GM19463 (cell line): Measurements from ENCODE around the gene C4orf54.

ENCODE experiments used
- ATAC-seq: cut with Tn5 transposase; IDR thresholded peaks from one replicate; pipeline ENCODE4 v1.9.1; 2021; ENCODE audit warnings: mild to moderate bottlenecking, moderate library complexity; ENCODE audit not compliant: unreplicated experiment

Gene C4orf54

DNA sequence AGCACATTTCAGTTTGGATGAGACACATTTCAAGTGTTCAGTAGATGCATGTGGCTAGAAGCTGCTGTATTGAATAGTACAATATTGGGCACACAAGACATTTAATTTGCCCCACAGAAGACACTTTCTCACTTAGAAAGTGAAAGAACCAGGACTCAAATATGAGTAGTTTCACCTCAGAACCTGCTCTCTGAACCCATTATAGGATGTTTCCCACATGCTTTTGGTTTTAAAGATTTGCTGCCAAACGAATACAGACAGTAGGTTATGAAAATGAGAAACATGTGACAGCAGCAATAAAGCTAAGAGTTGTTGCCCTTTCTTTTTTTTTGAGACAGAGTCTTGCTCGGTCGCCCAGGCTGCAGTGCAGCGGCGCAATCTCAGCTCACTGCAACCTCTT lies 32.3 kb downstream of the C4orf54 start:
- ATAC-seq: peak; percentile 70

DNA sequence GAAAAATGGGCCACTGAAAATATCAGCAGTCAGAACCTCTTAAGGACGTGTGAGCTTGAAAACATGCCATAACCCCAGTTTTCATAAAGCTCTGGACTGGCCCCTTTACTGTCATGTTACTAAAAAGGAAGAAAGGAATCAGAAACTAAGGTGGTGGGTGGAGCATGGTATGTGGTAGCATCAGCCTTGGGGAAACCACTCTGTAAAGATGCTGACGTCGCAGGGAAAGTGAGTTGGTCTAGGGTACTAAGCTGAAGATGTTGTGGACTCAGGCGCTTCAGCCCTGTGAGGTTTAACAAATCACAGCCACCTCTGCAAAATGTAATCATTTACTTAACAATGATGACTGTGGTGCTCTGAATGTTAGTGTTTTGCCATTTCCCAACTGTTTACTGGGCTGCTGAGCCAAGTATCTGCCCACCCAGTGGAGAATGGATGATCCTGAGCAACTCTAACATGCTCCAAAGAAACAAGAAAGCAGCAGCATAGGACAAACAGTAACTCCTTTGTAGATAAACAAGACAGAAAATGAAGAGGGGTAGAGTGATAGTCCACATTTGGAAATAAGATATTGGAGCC lies 33.4 kb downstream of the C4orf54 start:
- peak; percentile 49 for ATAC-seq

DNA sequence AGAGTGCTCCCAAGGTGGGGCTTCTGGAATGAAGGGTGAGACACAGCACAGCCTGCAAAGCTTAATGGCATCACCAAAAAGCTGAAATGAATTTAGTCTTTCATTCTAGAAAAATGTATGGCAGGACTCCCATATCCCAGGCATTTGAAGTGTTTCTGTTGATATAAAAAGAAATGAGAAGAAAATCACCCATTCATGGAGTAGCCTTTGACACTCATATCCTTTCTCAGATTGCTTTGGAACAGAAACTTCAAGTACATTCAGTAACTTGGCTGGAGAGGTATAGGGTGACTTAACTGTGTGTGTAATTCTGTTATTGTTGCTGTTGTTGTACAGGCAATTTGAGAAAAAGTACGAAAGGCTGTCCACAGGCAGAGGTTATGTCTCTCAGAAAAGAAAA lies 35.3 kb downstream of the C4orf54 start:
- ATAC-seq: no peak

DNA sequence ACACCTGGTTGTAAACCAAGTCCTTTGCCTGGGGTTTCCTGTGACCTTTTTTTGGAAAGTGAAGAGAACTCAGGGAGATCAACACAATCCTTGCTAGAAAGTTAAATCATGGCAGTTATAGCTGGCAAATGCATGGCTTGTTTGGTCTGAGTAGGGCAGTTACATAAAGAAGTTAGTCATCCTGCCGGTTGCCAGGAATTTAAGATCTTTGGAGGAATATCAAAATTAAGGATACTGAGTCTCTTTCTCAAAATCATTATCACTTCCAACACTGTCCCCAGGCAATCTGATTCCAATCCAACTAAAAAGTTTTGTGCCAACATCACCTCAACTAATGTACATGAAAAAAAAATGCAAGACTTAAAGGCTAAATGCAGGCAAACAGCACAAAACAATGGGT lies 40.3 kb downstream of the C4orf54 start:
- no peak for ATAC-seq

DNA sequence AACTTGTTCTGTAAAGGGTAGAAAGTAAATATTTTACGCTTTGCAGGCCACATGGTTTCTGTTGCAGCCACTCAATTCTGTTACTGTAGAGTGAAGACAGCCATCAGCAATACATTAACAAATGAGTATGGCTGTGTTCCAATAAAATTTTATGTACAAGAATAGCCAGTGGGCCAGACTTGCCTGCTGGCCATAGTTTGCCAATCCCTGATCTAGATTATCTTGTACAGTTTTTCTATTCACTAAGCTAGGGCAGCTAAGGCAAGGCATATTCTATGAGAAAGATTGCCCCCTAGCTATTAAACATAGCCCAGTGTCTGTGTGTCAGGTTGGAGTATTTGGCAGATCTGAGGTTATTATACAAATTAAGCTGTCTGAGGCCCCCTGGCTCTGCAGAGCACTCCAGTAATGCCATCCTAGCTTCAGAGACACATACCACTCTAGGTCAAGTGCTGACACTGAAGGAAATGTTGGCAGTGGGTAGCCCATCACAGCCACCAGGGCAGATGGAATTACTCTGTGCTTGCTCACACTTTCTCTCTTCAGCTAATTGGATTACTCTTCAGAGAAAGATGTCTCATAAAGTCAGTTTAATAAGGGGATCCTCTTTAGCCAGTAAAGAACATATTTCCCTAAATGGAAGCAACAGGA lies 42.3 kb downstream of the C4orf54 start:
- ATAC-seq: no peak

DNA sequence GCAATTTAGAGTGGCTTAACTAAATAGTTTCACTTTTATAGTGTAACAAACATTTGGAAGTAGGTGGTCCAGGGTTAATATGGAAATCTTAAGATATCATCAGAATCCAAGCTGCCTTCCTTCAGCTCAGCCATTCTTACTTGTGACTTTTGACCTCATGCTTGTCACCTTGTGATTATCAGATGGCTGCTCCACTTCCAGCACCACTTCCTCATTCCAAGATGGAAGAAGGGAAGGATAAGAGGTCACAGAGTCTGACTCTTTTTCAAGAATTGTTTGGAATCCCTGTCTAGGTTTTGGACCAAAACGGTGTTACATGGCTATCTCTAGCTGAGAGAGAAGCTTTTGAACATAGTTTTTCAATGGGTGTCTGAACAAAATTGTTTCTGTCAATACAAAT lies 43.1 kb downstream of the C4orf54 start:
- ATAC-seq: no peak

DNA sequence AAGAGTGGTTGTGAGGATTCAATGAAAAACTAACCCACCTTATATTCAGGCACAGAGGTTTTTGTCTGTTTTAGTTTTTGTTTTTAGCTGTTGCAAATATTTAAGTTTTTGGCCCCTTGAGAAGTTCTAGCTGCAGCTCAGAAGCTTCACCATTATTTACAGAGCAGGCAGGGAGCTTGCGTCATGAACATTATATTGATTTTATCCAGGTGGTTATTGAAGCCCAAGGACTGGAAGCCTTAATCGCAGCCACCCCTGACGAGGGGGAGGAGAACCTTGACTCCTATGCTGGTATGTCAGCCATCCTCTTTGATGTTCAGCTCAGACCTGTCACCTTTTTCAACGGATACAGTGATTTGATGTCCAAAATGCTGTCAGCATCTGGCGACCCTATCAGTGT lies 44.9 kb downstream of the C4orf54 start:
- no peak for ATAC-seq

DNA sequence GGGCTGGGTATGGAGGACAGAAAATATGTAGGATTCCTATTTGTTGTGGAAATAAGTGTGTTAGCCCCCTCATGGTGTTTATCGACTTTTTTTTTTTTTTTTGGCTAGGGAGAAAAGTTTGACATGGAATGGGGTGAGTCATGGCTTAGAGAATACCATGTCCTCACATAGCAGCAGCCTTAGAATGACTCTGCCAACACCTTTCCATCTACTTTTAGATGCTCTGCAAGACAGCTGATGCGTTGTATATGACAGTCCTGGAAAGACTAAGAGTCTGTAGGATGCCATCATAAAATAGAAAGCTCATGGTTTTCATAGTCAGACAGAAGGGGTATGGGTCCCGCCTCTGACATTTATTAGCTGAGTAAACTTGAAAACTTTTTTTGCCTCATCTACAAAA lies 45.3 kb downstream of the C4orf54 start:
- ATAC-seq: no peak

DNA sequence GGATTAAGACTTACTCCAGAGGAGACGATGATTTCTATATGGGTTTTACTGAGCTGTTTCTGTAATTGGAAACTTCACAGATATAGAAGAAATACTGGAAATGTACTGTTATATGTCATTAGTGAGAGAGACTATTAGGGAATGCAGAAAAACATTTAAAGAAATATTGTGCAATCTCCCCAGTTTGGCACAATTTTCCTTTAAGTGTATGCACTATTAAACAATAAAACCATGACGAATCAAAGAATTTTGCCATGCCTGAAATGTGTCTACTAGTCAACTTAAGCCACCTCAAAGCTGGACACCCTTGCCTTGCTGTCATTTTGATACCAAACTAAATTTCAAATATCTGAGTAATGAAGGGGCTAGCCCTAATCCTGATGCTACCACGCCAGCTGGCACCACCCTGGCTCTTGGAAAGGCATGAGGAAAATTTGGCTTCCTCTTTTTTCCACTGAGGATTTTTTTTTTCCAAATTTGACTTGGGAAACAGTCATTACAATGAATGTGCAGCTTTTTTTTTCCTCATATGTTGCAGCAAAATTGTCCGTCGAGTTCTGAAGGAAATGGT lies 46.9 kb downstream of the C4orf54 start:
- ATAC-seq: no peak

DNA sequence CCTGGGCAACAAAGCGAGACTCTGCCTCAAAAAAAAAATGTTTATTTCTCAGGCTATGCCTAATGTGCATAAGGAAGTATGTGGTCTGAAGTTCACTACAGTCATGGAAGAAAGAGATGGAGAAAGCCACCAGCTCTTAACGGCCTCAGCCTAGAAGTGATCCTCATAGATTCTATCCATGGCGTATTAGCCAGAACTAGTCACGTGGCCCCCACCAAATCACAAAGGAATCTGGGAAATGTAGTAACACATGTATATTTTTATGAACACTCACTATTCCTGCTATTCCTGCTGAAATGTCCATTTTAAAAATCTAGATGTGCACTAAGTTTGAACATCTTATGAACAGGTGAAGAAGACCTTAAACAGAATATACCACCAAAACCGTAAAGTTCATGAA lies 49.2 kb downstream of the C4orf54 start:
- no peak for ATAC-seq
